ENCODE data around the gene FBXW12.
A peak's percentile ranks its signal among the peaks of the same experiment; 100 is the strongest.

Gene FBXW12

DNA sequence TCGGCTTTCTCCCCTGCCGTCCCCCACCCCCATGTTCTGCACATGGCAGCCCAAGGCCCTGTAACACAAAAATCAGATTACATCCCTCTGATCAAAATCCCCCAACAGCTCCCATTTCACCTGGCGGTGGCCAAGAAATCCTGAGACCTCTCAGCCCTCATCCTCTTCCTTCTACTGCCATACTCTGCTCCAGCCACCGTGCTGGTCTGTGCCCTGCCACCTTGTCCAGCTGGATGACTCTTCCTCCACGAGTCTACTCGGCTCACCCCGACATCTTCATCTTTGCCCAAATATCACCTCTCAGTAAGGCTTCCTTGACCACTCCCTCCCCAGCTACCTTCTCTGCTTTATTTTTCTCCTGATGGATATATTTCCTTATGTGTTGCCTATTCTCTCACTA, 64.8 kb downstream of the FBXW12 start:
- DNase-seq = no peak

DNA sequence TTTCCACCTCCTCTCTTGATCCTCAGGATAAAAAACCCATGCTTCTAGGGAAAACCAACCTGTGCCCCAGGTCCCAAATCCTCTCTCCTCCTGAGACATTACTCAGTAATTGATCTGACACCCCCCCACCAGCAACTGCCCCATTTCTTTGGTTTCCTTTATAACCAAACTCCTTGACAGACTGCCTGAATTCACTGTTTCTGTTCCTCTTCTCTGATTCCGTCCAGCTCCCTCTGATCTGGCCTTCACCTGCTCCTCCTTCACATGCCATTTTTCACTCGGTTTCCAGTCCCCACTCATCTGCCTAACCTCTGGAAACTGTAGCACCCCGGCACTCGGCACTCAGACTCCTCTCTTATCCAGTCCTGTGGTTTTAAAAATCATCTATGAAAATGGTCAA, 65.8 kb downstream of the FBXW12 start:
- no peak for DNase-seq

DNA sequence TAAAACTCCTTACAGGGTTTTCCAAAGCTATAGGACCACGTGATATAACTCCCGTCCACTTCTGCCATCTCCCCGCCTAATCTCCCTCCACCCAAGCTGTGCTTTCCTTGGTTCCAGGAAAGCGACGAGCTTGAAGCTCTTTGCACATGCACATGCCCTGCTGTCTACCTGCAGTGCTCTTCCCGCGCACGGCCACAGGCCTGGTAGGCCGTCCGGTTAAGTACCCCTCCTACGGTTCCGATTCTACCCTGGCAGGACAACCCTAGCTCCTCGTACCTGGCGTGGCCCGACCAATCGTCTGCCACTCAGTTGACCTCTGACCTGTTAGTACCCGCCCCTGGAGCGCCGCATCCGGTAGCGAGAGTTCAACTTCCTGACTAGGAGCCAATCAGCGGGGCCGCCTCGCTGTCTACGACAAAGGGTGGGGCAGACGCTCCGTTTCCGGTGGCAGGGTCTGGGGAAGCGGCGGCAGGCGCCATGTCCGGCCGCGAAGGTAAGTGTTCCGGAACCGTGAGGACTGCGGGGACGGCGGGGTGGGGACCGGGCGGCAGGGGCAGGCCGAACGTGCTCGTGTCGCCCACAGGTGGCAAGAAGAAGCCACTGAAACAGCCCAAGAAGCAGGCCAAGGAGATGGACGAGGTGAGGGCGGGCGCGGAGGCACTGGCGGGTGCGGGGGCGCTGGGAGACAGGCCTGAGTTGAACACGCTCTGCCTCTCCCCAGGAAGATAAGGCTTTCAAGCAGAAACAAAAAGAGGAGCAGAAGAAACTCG, 68.0 kb downstream of the FBXW12 start, which contains the start of the genes CCDC51 and TMA7:
Gene CCDC51, minus strand, starts transcription at position 300 of the 770 bp plus-strand sequence. CDS start 4,991 bp downstream, outside the sequence.
Gene TMA7, plus strand, starts transcription at position 438 of the 770 bp plus-strand sequence. Its CDS starts 40 bp downstream, at position 478.
- peak; percentile 89 to 97 for DNase-seq

DNA sequence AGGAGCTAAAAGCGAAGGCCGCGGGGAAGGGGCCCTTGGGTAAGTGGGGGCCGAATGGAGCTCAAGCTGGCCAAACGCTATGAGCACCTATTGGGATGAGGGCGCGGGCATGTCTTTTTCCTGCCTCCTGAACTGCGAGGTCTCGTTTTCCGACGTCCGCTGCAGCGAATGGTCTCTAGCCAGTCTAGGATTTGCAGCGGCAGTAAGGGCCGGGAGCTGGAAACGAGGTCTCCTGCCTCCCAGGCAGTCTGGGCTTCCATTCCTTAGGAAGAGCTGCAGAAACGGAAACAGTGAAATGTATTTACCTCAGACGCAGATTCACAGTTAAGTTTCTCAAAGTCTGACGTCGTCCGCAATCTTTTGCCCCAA, 68.6 kb downstream of the FBXW12 start:
- no peak for DNase-seq

DNA sequence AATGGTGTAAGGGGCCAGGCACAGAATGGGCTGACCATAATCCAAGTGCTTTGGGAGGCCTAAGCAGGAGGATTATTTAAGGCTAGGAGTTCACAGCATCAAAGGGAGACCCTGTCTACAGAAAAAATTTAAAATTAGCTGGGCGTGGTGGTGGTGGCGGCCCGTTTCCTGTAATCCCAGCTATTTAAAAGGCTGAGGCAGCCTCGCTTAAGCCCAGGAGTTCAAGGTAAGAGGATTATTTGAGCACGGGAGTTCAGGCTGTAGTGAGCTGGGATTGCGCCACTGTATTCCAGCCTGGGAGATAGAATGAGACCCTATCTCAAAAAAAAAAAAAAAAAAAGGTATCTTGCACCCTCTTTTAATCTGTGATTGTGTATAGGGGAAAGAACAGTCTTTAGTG, 69.9 kb downstream of the FBXW12 start:
- no peak for DNase-seq

All from bone marrow (tissue), 2 donors.